HG02973 (cell line): ENCODE results near the gene ZNF740.

Source experiments
- ATAC-seq: cut with Tn5 transposase; IDR thresholded peaks from one replicate; pipeline ENCODE4 v1.9.1; 2021; ENCODE audit warnings: moderate library complexity; ENCODE audit not compliant: unreplicated experiment

Gene ZNF740

DNA sequence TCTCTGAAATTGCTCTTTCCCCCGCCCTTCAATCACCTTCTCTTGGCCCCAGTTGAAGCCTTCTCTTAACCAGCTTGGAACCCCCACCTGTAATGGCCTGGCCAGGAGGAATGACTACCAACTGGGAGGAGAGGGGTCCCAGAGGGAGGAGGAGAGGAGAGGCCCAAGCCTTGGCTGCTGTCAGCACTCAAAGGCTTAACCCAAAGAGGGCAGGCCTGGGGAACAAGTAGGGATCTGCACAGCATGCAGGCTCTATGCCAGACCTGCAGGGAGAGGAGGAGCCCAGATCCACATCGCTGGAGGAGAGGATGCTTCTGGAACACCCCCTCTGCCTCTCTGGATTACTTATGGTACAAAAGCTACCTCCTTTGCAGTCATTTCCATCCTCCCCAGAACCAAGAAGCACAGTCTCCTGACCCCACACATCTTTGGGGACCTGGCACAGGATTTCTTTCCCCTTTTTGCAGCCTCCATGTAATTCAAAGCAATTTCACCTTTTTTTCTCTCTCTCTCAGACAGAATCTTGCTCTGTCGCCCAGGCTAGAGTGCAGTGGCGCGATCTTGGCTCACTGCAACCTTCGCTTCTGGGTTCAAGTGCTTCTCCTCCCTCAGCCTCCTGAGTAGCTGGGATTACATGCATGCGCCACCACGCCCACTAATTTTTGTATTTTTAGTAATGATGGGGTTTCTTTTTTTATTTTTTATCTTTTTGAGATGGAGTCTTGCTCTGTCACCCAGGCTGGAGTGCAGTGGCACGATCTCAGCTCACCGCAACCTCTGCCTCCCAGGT, 45.3 kb downstream of the ZNF740 start:
- ATAC-seq, result no peak

DNA sequence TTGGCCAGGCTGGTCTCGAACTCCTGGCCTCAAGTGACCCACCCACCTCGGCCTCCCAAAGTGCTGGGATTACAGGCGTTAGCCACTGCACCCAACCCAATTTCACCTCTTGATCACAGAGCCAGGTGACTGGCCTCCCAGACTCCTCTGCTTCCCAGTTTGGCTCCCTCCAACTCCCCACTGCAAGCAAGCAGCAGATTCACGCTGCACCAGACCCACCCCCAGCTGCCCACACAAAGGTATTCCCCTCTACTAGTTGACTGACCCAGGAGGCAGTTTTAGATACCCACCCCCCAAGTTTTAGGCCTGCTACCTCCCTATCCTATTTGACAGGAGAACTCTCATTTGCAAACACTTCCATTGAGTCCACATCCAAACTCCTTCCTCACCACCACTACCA, 46.3 kb downstream of the ZNF740 start:
- no peak for ATAC-seq

DNA sequence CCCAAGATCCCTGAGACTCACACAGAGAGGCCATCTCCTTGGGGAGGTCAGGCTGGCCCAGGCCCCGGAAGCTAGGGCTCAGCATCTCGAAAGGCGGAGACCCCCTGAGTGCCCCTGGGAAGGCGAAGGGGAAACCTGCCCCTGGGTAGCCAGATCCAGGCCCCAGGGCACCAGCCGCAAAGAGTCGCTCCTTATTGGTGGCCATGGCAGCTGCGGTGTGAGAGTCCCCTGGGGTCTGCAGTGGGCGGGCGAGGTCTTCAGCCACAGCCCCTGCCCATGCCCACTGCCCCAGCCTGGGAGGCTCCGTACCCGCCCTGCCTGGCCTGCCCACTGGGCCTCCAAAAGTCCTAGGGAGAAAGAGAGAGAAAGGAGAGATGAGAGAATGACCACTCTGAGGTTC, 46.8 kb downstream of the ZNF740 start:
- no peak for ATAC-seq

DNA sequence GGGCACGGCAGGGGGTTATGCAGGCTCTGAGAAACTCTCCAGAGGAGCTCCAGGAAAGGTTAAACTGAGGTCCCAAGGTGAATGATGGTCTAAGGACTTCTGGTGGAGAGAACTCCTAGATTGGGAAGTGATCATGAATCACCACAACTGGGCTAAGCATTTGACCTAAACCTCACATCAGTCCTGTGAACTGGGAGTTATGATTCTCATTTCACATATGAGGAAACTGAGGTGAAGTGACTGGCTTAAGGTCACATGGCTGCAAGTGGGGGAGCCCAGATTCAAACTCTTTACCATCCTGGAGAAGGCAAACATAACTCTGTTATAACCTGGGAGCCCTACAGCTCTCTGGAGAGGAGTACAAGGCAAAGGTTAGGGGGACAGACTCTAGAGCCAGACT, 47.3 kb downstream of the ZNF740 start:
- no peak for ATAC-seq

DNA sequence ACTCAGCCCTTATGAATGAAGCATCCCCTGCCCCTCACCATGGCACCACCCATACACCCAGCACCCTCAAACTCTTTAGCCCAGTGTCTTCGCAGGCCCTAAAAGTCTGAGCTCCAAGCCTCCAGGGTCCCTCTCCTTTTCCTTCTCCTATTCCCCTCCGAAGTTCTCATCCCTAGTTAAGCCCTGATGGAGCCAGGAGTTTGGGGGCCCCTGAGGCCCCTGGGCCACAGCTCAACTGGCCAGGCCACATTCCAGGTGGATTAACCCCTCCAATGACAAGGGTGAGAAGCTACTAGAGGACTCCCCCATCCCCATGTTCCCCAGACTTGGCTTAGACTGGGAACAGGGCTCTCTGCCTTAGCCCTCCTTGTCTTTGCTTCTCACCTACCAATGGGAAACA, 48.9 kb downstream of the ZNF740 start:
- no peak for ATAC-seq

DNA sequence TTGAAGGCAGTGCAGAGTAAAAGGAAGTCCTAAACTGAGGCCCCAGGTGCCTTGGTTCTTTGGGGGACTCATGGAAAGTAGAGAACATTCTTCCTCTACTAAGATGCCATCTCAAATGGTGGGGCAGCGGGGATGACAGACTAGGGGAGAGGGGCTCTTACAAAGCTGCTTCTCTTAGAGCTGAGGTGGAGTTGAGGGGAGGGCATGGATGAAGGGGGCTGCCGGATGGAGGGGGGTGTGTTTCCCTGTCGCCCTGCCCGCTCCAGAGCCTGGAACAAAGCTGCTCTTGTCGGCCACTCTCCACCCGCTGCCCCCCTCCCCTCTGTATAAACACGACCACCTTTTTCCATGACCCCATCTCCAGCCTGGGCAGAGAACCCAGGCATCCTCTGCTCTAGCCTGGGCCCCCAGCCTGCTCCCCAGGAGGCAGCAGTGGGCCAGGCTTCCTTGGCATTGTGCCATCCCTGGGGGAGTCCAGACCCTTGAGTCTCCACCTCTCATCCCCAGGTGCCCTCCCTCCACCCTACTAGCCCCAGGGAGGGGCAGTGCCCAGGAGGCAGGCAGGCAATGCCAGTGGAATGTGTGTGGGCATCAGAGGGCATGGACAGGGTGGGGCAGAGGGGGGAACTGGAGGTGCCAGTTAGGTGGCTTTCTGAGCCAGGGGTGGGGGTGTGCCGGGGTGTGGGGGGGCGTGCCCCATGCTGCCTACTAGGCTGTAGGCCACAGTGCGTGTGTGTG, 49.8 kb downstream of the ZNF740 start:
- ATAC-seq, result no peak

DNA sequence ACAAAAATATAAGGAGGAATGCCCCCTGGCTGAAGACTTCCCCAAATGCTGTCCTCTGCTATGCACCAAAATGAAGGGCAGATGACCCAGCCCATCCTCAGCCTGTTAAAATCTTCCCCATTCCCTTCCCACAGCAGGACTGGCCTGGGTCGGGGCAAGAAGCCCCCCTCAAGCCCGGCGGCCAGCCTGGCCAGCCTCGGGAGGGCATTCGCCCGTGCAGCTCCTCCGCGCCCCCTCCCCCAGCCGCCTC, 51.1 kb downstream of the ZNF740 start:
- ATAC-seq, result no peak

DNA sequence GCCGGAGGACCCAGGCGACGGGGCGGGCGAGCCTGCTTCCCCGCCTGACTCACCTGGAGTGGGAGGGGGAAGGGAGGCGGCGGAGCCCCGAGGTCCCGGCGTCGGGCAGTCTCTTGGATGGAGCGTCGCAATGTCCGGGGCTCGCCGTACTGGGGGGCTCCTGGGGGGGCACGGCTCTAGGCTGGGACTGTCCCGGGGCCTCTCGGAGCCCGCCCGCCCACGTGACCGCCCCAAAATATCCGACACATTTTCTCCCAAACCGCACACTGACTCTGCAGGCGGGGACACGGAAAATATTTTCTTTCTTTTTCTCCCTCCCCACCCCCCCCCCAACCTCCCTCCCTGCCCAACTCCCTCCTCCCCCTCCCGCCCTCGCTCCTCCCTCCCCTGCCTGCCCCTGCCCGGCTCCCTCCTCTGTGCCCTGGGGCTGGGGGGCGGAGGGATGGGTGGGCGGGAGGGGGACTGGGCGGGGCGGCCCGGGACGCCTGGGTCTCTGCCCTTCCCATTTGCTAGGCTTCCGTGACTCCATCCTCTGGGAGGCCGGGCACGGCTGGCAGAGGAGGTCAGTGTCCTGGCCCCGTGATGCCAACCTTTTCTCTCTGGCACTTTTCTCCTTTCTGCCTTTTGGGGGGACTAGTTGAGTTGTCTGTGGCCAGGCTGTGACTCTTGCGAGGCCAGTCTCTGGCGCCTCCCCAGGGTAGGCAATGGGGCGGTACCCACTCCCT, 51.6 kb downstream of the ZNF740 start, which contains the start of gene RARG:
Gene RARG (minus strand): TSS at position 289 of the 725 bp plus-strand sequence. CDS start 4,664 bp downstream, outside the sequence.
- ATAC-seq, result no peak

DNA sequence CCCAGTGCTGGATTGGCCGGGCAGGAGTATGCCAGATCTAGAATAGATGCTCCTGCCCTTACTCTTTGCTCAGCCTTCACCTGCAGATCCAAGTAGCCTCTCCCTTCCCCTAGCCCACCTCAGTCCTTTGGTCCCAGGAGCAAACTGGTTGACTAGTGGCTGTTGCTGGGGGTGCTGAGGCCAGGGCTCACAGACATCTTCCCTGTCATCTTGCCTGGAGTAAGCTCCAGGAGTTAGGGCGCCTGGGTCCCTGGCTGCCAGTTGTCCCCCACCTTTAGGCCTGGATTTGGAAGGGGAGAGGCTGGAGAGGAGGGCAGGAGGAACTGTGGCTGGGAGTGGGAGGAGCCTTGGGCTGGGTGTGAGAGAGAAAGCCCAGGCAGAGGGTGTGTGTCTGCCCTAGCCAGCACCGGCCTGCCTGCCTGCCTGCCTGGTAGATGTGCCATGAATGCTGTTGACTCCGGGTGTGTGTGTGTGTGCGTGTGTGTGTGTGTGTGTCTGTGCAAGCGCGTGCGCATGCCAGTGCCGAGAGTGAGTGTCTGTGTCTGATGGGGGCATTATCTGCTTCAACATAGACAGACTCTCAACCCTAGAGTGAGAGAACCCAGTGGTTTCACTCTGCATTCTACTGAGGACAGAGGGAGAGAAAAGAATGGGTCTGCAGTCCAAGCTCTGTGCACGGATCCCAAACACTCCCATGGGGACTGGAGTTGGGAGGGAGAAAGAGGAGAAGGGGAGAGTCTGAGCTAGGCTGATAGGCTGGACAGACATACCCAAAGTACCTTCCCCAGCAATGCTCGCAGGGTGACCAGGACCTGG, 52.3 kb downstream of the ZNF740 start:
- no peak for ATAC-seq

DNA sequence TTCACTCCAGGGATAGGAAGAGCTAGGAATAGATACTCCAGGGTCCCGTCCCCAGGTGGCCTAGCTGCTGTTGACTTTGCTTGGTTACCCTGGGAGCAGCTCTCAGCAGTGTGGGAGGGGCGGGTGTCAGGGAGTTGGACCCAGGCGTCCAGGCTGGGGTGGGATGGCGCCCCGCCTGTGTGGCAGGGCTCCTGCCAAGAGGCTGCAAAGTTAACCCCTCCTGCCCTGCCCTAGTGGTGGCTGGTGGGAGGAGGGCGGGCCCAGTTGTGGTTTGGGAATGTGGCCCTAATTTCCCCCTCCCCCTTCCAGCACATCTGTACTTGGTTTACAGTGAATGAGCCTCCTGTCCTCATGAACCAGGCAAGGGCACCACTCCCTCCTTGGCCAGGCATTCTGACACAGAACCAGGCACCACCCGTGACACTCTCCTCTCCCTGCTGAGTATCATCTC, 53.2 kb downstream of the ZNF740 start:
- ATAC-seq, result no peak

DNA sequence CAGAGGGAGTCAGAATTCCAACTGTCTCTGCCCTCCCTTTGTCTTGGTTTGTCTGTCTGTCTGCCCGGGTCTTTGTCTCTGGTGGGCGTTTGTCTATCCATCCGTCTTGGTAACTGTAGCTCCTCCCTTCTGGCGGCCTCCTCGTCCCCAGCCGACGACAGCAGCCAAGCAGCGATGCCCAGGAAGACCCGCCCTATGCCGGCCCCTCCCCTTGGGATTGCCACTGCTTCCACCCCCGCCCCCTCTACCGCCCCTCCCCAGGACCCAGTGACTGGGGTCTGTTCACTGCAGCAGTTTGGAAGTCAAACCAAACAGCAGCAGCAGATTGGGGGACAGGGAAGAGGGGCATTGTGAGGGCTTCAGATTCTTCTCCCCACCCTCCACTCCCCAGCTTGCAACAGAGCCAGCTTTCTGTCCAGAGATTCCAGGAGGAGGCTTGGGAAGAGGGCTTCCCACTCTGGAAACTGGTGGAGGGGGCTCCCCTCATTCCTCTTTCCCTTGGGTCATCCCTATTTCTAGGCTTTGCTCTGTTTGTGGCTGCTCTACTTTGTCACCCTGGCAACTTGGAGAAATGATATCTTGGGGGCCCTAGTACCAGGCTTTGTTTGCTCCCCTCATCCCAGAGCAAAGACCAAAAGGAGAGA, 53.9 kb downstream of the ZNF740 start:
- no peak for ATAC-seq

DNA sequence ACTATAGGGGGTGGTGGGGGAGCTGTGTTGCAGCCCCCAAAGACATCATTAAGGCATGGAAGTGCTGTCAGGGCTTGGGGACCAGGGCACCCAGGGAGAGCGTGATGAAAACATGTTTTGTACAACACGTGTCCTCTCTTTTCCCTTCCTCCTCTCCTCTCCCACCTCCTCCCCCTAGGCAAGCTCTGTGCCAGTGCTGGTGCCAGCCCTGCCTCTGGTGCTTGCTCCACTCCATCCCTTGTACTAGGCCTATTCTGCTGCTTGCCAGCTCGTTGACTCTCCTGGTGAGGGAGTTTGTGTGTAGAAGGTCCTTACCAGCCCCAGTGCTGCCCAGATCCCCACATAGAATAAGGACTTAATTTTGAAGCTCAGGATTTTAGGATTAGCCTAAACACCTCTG, 54.6 kb downstream of the ZNF740 start:
- ATAC-seq, result no peak

DNA sequence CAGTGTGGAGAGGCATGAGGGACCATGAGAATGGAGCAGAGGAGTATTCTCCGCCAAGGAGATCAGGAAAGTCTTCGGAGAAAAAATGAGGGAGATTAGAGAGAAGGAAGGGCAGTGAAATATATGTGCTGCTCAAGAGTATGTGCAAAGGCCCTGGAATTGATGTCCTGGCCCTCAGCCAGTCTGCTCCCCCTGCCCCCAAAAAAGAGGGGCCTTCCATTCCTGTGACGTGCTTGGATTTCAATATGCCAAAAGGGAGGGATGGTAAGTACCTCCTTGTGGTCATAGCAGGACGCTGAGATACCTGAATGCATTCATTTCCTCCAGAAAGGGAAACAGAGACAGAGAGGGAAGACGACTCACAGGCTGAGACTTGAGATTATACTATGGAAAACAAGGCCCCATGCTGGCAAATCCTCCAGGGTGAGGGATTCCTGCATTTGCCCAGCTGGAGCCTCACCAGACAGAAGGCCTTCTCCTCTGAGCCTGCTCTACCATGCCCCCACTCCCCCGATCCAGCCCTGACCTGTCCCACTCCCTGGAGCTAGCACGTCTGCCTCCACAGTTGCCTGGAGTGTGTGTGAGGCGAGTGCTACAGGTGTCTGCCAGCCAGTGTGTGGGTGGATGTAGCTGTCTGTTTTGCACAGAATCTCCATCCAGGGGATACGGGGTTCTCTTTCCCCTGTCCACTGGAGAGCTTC, 55.4 kb downstream of the ZNF740 start:
- ATAC-seq, result no peak

DNA sequence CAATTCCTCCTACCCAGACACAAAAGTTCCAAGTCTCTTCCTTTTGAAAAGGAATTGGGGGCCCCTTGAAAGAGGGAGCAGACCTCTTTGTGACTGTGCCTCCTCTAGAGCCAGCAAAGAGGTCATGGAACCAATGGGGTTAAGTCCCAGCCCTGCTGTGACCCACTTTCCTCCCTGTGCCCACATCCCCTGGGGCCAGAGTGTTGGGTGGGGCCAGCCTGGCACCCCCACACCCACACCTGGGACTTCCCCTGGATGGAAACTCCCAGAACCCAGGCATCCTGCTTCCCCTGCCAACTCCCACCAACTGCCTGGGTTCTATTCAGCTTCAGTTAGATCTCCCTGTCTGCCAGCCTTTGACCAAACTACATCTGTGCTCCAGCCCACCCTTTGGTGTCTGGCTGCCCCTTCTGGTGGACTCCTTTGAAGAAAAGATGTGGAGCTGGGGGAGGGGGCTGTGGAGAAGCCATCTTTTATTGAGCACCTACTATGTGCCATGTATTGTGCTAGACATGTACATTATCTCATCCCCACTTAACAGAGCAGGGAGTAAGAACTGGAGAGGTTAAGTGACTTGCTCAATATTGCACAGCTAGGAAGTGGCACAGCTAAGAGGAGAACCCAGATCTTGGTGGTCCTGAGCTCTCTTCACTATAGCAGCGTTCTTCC, 56.1 kb downstream of the ZNF740 start:
- no peak for ATAC-seq

DNA sequence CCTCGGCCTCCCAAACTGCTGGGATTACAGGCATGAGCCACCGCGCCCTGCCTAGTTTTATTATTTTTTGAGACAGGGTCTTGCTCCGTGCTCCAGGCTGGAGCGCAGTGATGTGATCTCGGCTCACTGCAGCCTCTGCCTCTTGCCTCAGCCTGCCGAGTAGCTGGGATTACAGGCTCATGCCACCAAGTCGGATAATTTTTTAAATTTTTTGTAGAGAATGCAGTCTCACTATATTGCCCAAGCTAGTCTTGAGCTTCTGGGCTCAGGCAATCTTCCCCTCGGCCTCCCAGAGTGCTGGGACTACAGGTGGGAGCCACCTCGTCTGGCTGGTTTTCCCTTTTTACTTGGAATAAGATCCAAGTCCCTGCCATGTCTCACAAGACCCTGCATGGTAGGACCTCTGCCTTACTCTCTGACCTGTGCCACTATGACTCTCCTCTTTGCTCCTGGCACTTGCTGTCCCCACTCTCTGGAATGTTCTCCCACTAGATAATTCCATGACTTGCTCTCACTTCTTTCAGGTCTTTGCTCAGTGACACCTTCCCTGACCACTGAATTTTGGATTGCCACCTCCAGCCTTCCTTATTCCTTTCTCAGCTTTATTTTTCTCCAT, 59.2 kb downstream of the ZNF740 start:
- ATAC-seq, result no peak

DNA sequence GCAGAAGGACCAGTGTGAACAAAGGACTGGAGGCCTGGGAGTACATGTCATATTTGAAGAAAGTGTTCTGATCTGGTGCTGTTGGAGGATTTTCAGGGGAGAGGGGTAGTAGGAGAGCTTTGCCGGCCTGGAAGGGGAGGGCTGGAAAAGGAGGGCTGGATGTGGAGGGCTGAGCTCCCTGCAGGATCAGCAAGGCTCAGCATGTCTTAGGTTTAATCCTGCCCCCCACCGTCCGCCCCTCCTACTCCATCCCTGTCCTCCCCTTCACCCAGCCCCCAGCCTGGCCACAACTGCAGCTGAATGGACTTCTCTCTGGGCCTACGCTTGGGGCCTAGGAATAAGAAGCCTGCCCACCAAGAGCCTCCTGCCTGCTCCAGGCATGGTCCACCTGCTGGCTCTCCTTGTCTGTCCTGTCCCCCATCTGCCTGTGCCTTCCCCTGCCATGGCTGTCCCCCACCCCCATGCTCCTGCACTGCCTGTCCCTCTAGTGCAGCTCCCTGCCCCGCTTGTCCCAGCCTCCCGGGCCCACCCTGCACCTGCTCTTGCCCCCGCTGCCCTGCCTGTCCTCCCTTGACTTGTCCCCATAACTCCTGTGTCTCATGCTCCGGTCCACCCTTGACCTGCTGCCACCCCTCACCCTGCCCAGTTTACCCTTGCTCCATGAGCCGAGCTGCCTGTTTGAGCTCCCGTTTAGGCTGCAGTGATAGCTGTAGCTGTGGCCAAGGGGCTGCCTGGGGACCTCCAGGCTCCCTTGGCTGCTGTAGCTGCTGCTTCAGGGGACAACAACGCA, 61.3 kb downstream of the ZNF740 start:
- ATAC-seq, result no peak

DNA sequence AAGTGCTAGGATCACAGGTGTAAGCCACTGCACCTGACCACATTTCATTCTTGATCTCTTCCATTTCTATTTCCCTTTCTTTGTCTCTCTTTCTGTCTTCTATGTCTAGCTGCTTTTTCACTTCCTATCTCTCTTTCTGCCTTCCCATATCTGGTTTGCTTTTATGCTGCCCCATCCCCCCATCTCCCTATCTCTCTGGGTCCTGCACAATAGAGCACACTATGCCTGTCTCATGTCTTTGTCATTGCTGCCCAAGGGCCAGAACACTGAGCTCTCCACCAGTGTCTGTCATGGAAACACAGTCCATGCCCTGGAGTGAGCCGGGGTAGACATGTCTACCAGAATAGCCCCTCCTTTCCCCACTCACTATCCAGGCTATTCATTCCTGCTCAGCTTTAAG, 63.8 kb downstream of the ZNF740 start:
- no peak for ATAC-seq
